ENCODE measurements around the gene GMEB1. TPM values are rescaled to one million over a fixed set of nuclear protein-coding genes. Genes with fewer than 3 reads are reported as not detected.
"Not testable (repeated sequence)": the region's sequence is repeated elsewhere in the genome, so short reads cannot be mapped to it uniquely, and the experiment has no call there.

Gene GMEB1
- total RNA-seq, 2 donors from 2014 or later, result 11.8 to 13.1 TPM

DNA sequence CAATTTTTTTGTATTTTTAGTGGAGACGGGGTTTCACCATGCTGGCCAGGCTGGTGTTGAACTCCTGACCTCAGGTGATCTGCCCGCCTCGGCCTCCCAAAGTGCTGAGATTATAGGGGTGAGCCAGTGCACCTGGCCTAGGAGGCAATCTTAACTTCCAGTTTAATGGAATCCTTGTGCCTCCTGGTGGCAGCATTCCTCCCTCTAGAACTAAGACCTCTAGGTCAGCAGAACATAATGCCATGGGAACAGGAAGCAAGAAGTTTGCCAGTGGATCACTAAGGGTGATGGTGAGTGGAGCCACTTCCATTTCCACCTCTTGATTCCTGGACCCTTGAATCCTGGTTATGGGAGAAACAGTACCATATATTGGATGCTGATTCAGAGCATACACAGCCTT, 14.7 kb upstream of the GMEB1 start:
- not testable (repeated sequence) for ATAC-seq; H3K27me3 Mint-ChIP-seq; DNase-seq; H3K4me1 Mint-ChIP-seq; H3K27ac Mint-ChIP-seq; H3K9me3 ChIP-seq (ENCODE audit: control insufficient read depth, low read length, poor library complexity, severe bottlenecking); H3K4me3 Mint-ChIP-seq; H3K36me3 Mint-ChIP-seq (ENCODE audit: low read depth)

DNA sequence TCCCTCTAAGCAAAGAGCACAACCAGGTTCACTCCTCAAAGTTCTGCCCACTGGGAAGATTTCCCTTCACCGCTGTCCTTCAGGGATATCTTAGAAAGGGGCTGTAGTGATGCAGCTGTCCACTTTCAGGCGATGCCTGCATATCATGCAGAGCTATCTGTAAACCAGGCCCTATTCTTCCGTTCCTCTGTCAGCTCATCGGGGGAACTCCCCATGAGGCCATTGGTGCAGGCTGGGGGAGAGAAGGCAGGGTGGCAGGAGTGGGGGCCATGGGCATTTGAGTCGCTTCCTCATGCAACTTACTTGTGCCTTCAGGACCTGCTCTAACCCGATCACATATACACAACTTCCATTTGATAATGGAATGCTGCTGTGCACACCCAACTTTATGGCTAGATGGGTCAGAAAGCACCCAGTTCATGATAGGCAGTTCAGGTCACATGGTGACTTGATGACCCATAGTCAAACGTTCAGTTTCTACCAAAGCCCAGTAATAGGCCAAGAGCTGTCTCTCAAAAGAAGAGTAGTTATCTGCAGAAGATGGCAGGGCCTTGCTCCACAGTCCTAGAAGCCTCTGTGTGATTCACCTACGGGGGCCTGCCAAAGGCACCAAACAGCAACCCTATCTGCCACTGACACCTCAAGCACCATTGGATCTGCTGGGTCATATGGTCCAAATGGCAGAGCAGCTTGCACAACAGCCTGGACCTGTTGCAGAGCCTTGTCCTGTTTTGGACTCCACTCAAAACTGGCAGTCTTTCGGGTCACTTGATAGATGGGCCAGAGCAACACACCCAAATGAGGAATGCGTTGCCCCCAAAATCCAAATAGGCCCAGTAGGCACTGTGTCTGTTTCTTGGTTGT, 12.9 kb upstream of the GMEB1 start:
- H3K36me3 Mint-ChIP-seq (ENCODE audit: low read depth); DNase-seq; H3K4me1 Mint-ChIP-seq; H3K27me3 Mint-ChIP-seq; H3K4me3 Mint-ChIP-seq; H3K27ac Mint-ChIP-seq; ATAC-seq; H3K9me3 ChIP-seq (ENCODE audit: control insufficient read depth, low read length, poor library complexity, severe bottlenecking): not testable (repeated sequence)

DNA sequence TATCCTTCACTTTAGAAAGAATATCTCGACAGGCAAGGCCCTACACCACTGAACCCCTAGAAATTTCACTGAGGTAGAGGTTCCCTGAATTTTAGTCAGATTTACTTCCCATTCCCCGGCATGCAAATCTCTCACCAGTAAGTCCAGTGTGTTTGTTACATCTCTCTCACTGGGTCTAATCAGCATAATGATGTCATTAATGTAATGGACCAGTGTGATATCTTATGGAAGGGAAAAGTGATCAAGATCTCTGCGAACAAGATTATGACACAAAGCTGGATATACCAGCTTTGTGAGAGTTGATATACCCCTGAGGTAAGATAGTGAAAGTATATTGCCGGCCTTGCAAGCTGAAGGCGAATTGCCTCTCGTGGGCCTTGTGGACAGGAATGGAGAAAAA, 12.2 kb upstream of the GMEB1 start:
- Mint-ChIP-seq H3K36me3 (ENCODE audit: low read depth) (no peaks in the 10 kb centered on the region), H3K27me3 (no peaks in the 10 kb centered on the region), H3K4me3 (no peak overlapping the region), H3K27ac (no peak overlapping the region), H3K4me1 (no peaks in the 10 kb centered on the region)
- DNase-seq (no peak), ATAC-seq (no peak)
- no peaks in the 10 kb centered on the region for H3K9me3 ChIP-seq (ENCODE audit: control insufficient read depth, low read length, poor library complexity, severe bottlenecking)

DNA sequence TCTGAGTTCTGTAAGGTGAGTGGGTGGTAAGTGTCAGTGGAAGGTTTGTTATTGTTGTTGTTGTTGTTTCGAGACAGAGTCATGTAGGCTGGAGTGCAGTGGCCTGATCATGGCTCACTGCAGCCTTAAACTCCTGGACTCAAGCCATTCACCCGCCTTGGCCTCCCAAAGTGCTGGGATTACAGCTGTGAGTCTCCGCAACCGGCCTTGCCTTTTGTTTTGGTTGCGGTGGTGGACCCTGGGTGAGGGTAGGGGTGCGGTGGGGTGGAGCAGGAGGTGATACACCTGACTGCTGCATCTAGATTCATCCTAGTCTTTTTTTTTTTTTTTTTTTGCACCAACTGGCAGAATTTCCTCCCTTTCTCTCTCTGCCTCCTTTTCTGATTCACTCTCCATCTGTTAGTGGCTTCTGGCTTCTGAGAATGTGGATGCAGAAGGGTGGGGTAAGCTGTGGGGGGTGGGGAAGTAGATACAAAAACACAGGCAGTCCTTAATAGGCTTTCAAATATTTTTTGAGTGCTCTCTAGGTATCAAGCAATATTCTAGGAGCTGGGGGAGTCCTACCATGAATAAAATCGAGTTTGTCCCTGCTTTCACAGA, 4.6 kb upstream of the GMEB1 start:
- DNase-seq (no peak), ATAC-seq (no peak)
- no peaks in the 10 kb centered on the region for H3K9me3 ChIP-seq (ENCODE audit: control insufficient read depth, low read length, poor library complexity, severe bottlenecking)
- no peaks in the 10 kb centered on the region for H3K27me3 Mint-ChIP-seq
- no peak overlapping the region for H3K4me3 Mint-ChIP-seq
- no peaks in the 10 kb centered on the region for H3K36me3 Mint-ChIP-seq (ENCODE audit: low read depth)
- peaks cover 12% of the 10 kb centered on the region for H3K4me1 Mint-ChIP-seq
- H3K27ac Mint-ChIP-seq, result peak overlapping the region; percentile 81

DNA sequence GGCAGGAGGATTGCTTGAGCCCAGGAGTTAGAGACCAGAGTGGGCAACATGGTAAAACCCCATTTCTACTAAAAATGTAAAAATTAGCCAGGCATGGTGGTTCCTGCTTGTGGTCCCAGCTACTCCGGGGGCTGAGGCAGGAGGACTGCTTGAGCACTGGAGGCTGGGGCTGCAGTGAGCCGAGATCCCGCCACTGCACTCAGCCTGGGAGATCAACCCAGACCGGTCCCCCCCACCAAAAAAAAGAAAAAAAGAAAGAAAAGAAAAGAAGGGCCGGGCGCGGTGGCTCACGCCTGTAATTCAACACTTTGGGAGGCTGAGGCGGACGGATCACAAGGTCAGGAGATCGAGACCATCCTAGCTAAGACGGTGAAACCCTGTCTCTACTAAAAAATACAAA, 1.8 kb upstream of the GMEB1 start:
- ATAC-seq, result no peak
- no peaks in the 10 kb centered on the region for H3K9me3 ChIP-seq (ENCODE audit: control insufficient read depth, low read length, poor library complexity, severe bottlenecking)
- Mint-ChIP-seq H3K27ac (peak overlapping the region; percentile 81), H3K27me3 (no peaks in the 10 kb centered on the region), H3K36me3 (ENCODE audit: low read depth) (no peaks in the 10 kb centered on the region), H3K4me1 (peaks cover 18% of the 10 kb centered on the region), H3K4me3 (peak overlapping the region; percentile 49)
- no peak for DNase-seq

DNA sequence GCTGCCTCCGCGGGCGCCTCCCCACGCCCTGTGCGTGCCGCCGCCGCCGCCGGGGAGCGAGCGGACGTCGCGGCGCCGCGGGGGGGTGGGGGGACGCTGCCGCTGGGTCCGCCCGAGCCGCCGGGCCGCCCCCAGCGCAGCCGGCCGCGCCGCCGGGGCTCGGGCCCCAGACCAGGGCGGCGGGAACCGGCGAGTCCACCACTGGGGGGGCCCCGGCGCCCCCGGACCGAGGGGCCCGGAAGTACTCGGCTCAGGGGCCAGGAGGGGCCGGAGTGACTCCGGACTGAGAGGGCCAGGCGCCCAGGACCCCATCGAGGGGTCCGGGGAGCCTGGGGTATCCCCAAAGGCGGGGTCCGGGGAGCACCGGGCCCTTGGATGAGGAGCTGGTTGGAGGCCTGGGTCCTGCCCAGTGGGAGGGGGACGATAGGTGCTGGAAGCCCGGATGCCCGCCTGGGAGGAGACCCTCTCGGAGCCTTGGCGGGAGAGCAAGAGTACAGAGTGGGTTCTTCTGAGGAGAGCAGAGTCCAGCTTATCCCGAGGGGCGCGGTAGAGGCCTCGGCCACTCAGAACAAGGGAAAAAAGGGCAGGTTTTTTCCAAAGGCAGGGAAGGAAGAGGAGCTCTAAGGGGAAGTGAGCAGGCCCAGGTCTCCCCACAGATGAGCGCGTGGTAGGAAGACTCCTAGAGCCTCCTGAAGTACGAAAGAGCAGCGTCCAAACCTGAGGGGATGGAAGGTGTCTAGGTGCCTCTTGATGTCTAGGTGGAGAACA, 556 bp downstream of the GMEB1 start:
- peaks cover 20% of the 10 kb centered on the region for H3K4me1 Mint-ChIP-seq
- H3K4me3 Mint-ChIP-seq, result peak overlapping the region; percentile 97
- no peaks in the 10 kb centered on the region for H3K27me3 Mint-ChIP-seq
- no peaks in the 10 kb centered on the region for H3K36me3 Mint-ChIP-seq (ENCODE audit: low read depth)
- no peaks in the 10 kb centered on the region for H3K9me3 ChIP-seq (ENCODE audit: control insufficient read depth, low read length, poor library complexity, severe bottlenecking)
- ATAC-seq, result peak; percentile 73
- H3K27ac Mint-ChIP-seq, result peak overlapping the region; percentile 97
- peak; percentile 18 to 26 (median 21) for DNase-seq

DNA sequence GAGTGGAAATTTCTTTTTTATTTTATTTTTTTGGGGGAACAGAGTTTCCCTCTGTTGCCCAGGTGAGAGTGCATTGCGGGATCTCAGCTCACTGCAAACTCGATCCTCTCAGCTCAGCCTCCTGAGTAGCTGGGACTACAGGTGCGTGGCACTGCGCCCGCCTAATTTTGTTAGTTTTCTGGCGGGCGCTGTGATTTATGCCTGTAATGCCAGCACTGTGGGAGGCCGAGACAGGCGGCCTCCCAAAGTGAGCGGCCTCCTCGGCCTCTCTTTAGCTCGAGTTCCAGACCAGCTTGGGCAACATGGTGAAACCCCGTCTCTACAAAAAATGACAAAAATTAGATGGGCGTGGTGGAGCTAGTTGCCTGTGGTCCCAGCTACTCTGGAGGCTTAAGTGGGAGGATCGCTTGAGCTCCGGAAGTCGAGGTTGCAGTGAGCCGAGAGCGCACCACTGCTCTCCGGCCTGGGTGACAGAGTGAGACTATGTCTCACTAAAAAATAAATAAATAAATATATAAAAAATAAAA, 2.7 kb downstream of the GMEB1 start:
- no peak for ATAC-seq
- no peaks in the 10 kb centered on the region for H3K27me3 Mint-ChIP-seq
- no peaks in the 10 kb centered on the region for H3K36me3 Mint-ChIP-seq (ENCODE audit: low read depth)
- H3K9me3 ChIP-seq (ENCODE audit: control insufficient read depth, low read length, poor library complexity, severe bottlenecking), result no peaks in the 10 kb centered on the region
- no peak for DNase-seq
- H3K4me1 Mint-ChIP-seq, result peaks cover 16% of the 10 kb centered on the region
- H3K27ac Mint-ChIP-seq, result no peak overlapping the region
- H3K4me3 Mint-ChIP-seq, result no peak overlapping the region

DNA sequence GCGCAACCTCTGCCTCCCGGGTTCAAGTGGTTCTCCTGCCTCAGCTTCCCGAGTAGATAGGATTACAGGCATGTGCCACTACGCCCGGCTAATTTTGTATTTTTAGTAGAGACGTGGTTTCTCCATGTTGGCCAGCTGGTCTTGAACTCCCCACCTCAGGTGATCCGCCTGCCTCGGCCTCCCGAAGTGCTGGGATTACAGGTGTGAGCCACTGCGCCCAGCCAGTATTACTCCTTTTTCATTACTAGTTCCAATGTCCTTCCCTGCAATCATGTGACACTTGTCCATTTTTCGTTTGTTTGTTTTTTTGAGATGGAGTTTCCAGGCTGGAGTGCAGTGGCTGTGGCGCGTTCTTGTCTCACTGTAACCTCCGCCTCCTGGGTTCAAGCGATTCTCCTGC, 4.4 kb downstream of the GMEB1 start:
- not testable (repeated sequence) for H3K36me3 Mint-ChIP-seq (ENCODE audit: low read depth); DNase-seq; H3K27ac Mint-ChIP-seq; H3K9me3 ChIP-seq (ENCODE audit: control insufficient read depth, low read length, poor library complexity, severe bottlenecking); H3K27me3 Mint-ChIP-seq; ATAC-seq; H3K4me3 Mint-ChIP-seq
- H3K4me1 Mint-ChIP-seq, result peaks cover 18% of the 10 kb centered on the region

DNA sequence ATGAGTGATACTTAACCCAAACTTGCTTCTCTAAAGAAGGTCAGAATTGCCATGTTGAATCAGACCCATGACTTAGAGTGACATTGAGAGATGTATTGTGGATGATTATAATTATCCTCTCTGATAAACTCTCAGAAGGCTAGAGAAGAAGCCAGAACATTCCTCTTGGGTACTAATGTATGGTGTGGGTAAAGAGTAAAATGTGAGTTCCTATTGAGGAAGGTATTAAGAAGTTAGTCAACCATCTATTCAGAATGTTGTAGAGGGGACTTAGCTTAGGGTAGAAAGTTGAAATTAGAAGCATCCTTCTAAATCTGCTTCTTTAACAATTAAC, 7.3 kb downstream of the GMEB1 start:
- no peaks in the 10 kb centered on the region for H3K9me3 ChIP-seq (ENCODE audit: control insufficient read depth, low read length, poor library complexity, severe bottlenecking)
- H3K36me3 Mint-ChIP-seq (ENCODE audit: low read depth), result no peaks in the 10 kb centered on the region
- ATAC-seq (no peak), DNase-seq (no peak)
- H3K27ac Mint-ChIP-seq, result no peak overlapping the region
- no peak overlapping the region for H3K4me3 Mint-ChIP-seq
- peaks cover 11% of the 10 kb centered on the region for H3K4me1 Mint-ChIP-seq
- no peaks in the 10 kb centered on the region for H3K27me3 Mint-ChIP-seq

DNA sequence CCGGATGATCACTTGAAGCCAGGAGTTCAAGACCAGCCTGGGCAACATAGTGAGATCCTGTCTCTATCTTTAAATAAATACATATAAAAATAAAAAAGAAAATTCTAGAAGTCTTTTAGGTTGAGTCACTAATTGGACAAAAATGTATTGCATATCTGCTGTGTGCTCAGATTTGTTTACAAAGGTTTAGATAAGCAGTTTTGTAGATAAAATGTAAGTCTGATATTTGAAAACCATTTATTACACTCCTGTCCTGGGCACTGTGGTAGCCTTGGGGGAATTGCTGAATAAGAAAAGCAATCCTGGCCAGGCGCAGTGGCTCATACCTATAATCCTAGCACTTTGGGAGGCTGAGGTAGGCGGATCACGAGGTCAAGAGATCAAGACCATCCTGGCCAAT, 11.6 kb downstream of the GMEB1 start:
- Mint-ChIP-seq H3K4me3 (no peak overlapping the region), H3K4me1 (peaks cover 12% of the 10 kb centered on the region), H3K27ac (no peak overlapping the region), H3K36me3 (ENCODE audit: low read depth) (peaks cover 6% of the 10 kb centered on the region), H3K27me3 (no peaks in the 10 kb centered on the region)
- H3K9me3 ChIP-seq (ENCODE audit: control insufficient read depth, low read length, poor library complexity, severe bottlenecking), result no peaks in the 10 kb centered on the region
- no peak for DNase-seq
- no peak for ATAC-seq

DNA sequence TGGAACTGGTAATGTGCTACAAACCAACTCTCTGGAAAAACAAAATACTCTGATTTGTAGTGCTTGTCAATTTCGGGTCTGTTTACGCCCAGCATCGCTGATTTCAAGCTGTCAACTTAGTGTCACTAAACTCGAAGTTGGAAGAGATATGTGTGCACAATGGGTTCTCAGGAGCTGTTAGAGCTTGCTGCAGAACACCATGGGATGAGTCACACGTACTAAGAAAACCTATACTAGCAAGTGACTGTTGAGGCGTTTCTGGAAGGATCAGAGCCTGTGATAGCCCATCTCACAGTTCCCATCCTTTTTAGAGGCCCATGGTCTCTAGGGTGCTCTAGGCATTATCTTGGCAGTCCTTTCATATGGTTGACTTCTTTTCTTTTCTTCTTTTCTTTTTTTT, 14.3 kb downstream of the GMEB1 start:
- Mint-ChIP-seq H3K36me3 (ENCODE audit: low read depth) (peaks cover 9% of the 10 kb centered on the region), H3K27ac (no peak overlapping the region), H3K27me3 (no peaks in the 10 kb centered on the region), H3K4me3 (no peak overlapping the region), H3K4me1 (peaks cover 14% of the 10 kb centered on the region)
- H3K9me3 ChIP-seq (ENCODE audit: control insufficient read depth, low read length, poor library complexity, severe bottlenecking), result no peaks in the 10 kb centered on the region
- ATAC-seq, result no peak
- DNase-seq, result no peak

DNA sequence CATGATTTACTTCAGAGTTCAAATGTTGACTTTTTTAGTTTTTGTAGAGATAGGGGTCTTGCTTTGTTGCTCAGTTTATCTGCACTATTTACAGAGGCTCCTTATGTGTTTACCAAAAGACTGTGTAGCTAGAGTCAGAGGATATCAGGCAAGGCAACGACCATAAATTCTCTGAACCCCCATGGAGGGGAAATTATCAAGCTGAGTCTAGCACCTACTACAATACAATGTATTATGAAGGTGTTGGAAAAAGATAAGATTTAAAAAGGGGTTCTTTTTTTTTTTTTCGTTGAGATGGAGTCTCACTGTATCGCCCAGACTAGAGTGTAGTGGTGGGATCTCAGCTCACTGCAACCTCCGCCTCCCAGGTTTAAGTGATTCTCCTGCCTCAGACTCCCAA, 16.4 kb downstream of the GMEB1 start:
- DNase-seq, result no peak
- Mint-ChIP-seq H3K27ac (no peak overlapping the region), H3K4me3 (no peak overlapping the region), H3K27me3 (no peaks in the 10 kb centered on the region), H3K4me1 (peaks cover 11% of the 10 kb centered on the region), H3K36me3 (ENCODE audit: low read depth) (peaks cover 9% of the 10 kb centered on the region)
- no peak for ATAC-seq
- H3K9me3 ChIP-seq (ENCODE audit: control insufficient read depth, low read length, poor library complexity, severe bottlenecking), result no peaks in the 10 kb centered on the region

DNA sequence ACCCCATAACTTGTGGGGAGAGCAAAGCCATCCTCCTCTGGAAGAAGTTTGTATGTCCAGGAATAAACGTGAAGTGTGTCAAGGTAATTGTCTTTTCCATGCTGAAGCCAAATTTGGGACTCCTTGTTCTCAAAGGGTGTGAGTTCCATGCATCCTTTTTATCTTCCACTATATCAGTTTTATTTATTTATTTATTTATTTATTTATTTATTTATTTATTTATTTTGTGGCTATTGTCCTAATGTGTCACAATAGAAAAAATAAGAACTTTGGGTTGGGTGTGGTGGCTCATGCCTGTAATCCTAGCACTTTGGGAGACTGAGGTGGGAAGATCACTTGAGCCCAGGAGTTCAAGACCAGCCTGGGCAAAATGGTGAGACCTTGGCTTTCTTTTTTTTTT, 23.0 kb downstream of the GMEB1 start:
- H3K4me3 Mint-ChIP-seq; ATAC-seq; DNase-seq; H3K4me1 Mint-ChIP-seq; H3K36me3 Mint-ChIP-seq (ENCODE audit: low read depth); H3K9me3 ChIP-seq (ENCODE audit: control insufficient read depth, low read length, poor library complexity, severe bottlenecking); H3K27me3 Mint-ChIP-seq; H3K27ac Mint-ChIP-seq: not testable (repeated sequence)

Data from T-helper 17 cell (primary cell).